Trophoblast cell (in vitro differentiated cells and primary cell): Measurements from ENCODE around the gene NT5C2.

ENCODE experiments used
- DNase-seq, 2 donors: peaks; one replicate each; pipeline ENCODE4 v3.0.0-alpha.2; 2016
- H2AFZ ChIP-seq: 2 replicates; pipeline ENCODE4 v1.6.1; 2013; ENCODE audit warnings: low read length, moderate library complexity, mild to moderate bottlenecking; ENCODE audit not compliant: insufficient read depth, poor library complexity
- H2AK5ac ChIP-seq: 2 replicates; pipeline ENCODE4 v1.6.1; 2013; ENCODE audit warnings: mild to moderate bottlenecking, low read length
- H2BK120ac ChIP-seq: 2 replicates; pipeline ENCODE4 v1.6.1; 2013; ENCODE audit warnings: low read length, mild to moderate bottlenecking, moderate library complexity; ENCODE audit not compliant: insufficient read depth, poor library complexity
- H2BK12ac ChIP-seq: 2 replicates; pipeline ENCODE4 v1.6.1; 2013; ENCODE audit warnings: mild to moderate bottlenecking, low read length, moderate library complexity
- H2BK5ac ChIP-seq: 2 replicates; pipeline ENCODE4 v1.6.1; 2013; ENCODE audit warnings: low read length, low read depth, moderate library complexity, mild to moderate bottlenecking; ENCODE audit not compliant: poor library complexity
- H3K14ac ChIP-seq: 2 replicates; pipeline ENCODE4 v1.6.1; 2013; ENCODE audit warnings: mild to moderate bottlenecking, low read length
- H3K18ac ChIP-seq: 2 replicates; pipeline ENCODE4 v1.6.1; 2013; ENCODE audit warnings: mild to moderate bottlenecking, low read length
- H3K23ac ChIP-seq: 2 replicates; pipeline ENCODE4 v1.6.1; 2013; ENCODE audit warnings: low read length
- H3K27ac ChIP-seq: 2 replicates; pipeline ENCODE4 v1.5.1; 2013; ENCODE audit warnings: low read depth, mild to moderate bottlenecking, inconsistent platforms, low read length, moderate library complexity
- H3K27me3 ChIP-seq: 2 replicates; pipeline ENCODE4 v1.6.1; 2013; ENCODE audit warnings: inconsistent platforms, mild to moderate bottlenecking, low read length, moderate library complexity; ENCODE audit not compliant: insufficient read depth
- H3K36me3 ChIP-seq, 2 experiments: 1 replicate in 1 of 2; 2 replicates in 1 of 2; pipeline ENCODE4 v1.6.1; 2013; ENCODE audit warnings: low read length in 2 of 2, mild to moderate bottlenecking in 2 of 2, moderate library complexity in 1 of 2; ENCODE audit not compliant: insufficient read depth in 2 of 2, control insufficient read depth in 1 of 2
- H3K4ac ChIP-seq: 2 replicates; pipeline ENCODE4 v1.6.1; 2013; ENCODE audit warnings: low read depth, mild to moderate bottlenecking, low read length, moderate library complexity
- H3K4me1 ChIP-seq, 2 experiments: 1 replicate in 1 of 2; 2 replicates in 1 of 2; pipeline ENCODE4 v1.6.1; 2013; ENCODE audit warnings: low read length in 2 of 2, mild to moderate bottlenecking in 2 of 2, moderate library complexity in 1 of 2; ENCODE audit not compliant: insufficient read depth in 2 of 2, control insufficient read depth in 1 of 2
- H3K4me2 ChIP-seq: 2 replicates; pipeline ENCODE4 v1.6.1; 2013; ENCODE audit warnings: inconsistent platforms, mild to moderate bottlenecking, low read length, moderate library complexity
- H3K4me3 ChIP-seq: 2 replicates; pipeline ENCODE4 v1.5.1; 2013; ENCODE audit warnings: mild to moderate bottlenecking, low read depth, low read length, inconsistent platforms
- H3K79me1 ChIP-seq: one replicate; pipeline ENCODE4 v1.6.1; 2013; ENCODE audit warnings: low read length
- H3K79me2 ChIP-seq: 2 replicates; pipeline ENCODE4 v1.6.1; 2013; ENCODE audit warnings: low read length, mild to moderate bottlenecking; ENCODE audit not compliant: control insufficient read depth, insufficient read depth, poor library complexity
- H3K9ac ChIP-seq: 2 replicates; pipeline ENCODE4 v1.6.1; 2013; ENCODE audit warnings: mild to moderate bottlenecking, low read length
- H3K9me3 ChIP-seq: 2 replicates; pipeline ENCODE4 v1.6.1; 2013; ENCODE audit warnings: low read depth, mild to moderate bottlenecking, control low read depth, inconsistent platforms, low read length; ENCODE audit not compliant: insufficient read depth
- H4K12ac ChIP-seq: 2 replicates; pipeline ENCODE4 v1.6.1; 2013; ENCODE audit warnings: low read depth, mild to moderate bottlenecking, low read length, moderate library complexity
- H4K8ac ChIP-seq: 2 replicates; pipeline ENCODE4 v1.6.1; 2013; ENCODE audit warnings: low read depth, mild to moderate bottlenecking, low read length, moderate library complexity
- H4K91ac ChIP-seq: one replicate; pipeline ENCODE4 v1.6.1; 2013; ENCODE audit warnings: low read depth, mild to moderate bottlenecking, low read length, moderate library complexity
- WGBS: extraction: QIAGEN DNeasy Blood & Tissue Kit; methylation state at CpG from one replicate; pipeline ENCODE4 v1.1.7; 2013; ENCODE audit warnings: missing lambda C conversion rate; ENCODE audit not compliant: insufficient read length, insufficient coverage; ENCODE audit errors: extremely low coverage; 5-methylcytosine and 5-hydroxymethylcytosine counted together

The NT5C2 gene

DNA sequence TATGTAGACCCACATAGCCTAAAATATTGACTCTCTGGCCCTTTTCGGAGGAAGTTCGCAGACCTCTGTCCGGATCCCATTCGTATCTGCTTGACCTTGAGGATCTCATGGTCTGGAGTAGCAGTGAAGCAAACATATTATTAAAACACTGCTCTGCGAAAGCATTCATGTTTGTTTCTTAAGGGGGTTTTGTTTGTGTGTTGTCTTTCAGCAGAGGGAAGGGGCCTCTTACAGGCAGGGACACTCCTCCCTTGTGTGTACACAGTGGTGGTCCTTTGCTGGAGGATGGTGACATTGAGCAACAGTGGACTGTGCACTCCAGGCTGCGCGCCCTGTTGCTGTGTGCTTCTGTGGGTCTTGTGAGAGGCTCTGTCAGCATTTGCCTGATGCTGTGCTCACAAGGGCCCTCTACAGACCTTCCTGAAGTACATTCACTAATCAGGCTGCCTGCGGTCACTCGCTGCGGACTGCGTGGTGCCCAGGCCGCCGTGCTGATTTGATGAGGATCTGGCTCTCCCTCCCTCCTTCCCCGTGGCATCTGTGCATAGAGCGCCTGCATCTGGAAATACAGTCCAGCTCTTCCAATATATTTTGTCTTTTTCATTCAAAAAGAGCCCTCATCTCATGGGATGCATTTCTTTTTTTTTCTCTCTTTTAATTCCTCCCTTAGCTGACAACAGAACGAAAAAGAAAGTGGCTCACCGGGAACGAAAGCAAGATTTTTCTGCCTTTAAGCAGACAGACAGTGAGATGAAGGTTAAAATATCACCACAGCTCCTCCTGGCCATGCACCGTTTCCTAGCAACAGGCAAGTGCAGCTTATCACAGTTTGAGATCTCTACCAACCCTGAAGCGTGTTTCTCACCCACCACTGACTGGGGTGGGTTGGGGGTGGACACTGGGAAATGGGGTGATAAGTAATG lies 139.2 kb downstream of the NT5C2 start:
- Histone ChIP-seq H3K27me3 (no peaks in the 10 kb centered on the region), H3K36me3 (no peaks in the 10 kb centered on the region), H2BK5ac (no peak overlapping the region), H2BK12ac (no peak overlapping the region), H3K14ac (no peak overlapping the region), H3K23ac (no peak overlapping the region), H2AK5ac (no peak overlapping the region), H3K27ac (no peak overlapping the region), H3K4ac (no peak overlapping the region), H3K79me1 (no peaks in the 10 kb centered on the region), H4K91ac (no peak overlapping the region), H3K9ac (no peak overlapping the region), H3K4me3 (no peak overlapping the region), H4K12ac (no peak overlapping the region), H4K8ac (no peak overlapping the region), H3K4me2 (no peak overlapping the region), H3K79me2 (no peaks in the 10 kb centered on the region), H3K18ac (no peak overlapping the region), H3K9me3 (peaks cover 1% of the 10 kb centered on the region), H3K4me1 (peaks cover 0 to 2% of the 10 kb centered on the region in 2 experiments), H2AFZ (no peak overlapping the region), H2BK120ac (no peak overlapping the region)
- peak; percentile 63 to 65 for DNase-seq
- WGBS: no CpG with 5 or more reads among the region's 20 CpGs

DNA sequence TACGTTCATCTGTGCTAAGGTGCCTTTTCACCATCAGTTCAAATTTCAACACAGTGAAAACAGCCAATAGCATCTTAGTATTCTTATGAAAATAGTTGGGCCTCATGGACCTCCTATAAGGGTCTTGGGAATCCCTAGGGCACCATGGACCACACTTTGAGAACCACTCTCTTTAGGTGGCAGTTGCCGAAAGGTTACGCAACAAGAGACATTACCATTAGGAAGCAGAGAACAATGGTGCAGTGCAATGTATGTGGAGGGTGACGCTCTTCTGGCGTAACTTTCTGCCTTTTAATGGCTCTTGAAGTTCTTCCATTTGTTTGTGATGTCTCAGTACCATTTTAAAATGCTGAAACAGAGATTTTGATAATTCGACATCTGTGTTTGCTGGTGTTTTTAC lies 143.8 kb downstream of the NT5C2 start:
- H2BK5ac ChIP-seq: no peak overlapping the region
- H3K27me3 ChIP-seq: no peaks in the 10 kb centered on the region
- no peak overlapping the region for H2AK5ac ChIP-seq
- no peak overlapping the region for H4K12ac ChIP-seq
- H2BK120ac ChIP-seq: no peak overlapping the region
- no peak overlapping the region for H3K18ac ChIP-seq
- H2BK12ac ChIP-seq: no peak overlapping the region
- H3K23ac ChIP-seq: no peak overlapping the region
- H3K9me3 ChIP-seq: no peaks in the 10 kb centered on the region
- no peaks in the 10 kb centered on the region for H3K79me2 ChIP-seq
- no peaks in the 10 kb centered on the region for H3K36me3 ChIP-seq
- no peaks in the 10 kb centered on the region for H3K79me1 ChIP-seq
- WGBS: no CpG with 5 or more reads among the region's 6 CpGs
- H4K91ac ChIP-seq: no peak overlapping the region
- no peak overlapping the region for H3K14ac ChIP-seq
- no peak overlapping the region for H3K4ac ChIP-seq
- no peak overlapping the region for H3K27ac ChIP-seq
- peaks cover 0 to 7% of the 10 kb centered on the region in 2 experiments for H3K4me1 ChIP-seq
- no peak overlapping the region for H3K9ac ChIP-seq
- no peak overlapping the region for H2AFZ ChIP-seq
- no peak overlapping the region for H3K4me3 ChIP-seq
- no peak overlapping the region for H4K8ac ChIP-seq
- no peak overlapping the region for H3K4me2 ChIP-seq
- no peak for DNase-seq

- Histone ChIP-seq H3K4me3 (no peak overlapping the region), H4K91ac (no peak overlapping the region), H3K9ac (no peak overlapping the region), H2BK120ac (no peak overlapping the region), H3K23ac (no peak overlapping the region), H2AFZ (no peak overlapping the region), H2BK5ac (no peak overlapping the region), H4K8ac (no peak overlapping the region), H2BK12ac (no peak overlapping the region), H3K4ac (no peak overlapping the region), H3K79me1 (no peaks in the 10 kb centered on the region), H3K79me2 (no peaks in the 10 kb centered on the region), H3K36me3 (no peaks in the 10 kb centered on the region), H3K27ac (no peak overlapping the region), H3K18ac (no peak overlapping the region), H2AK5ac (no peak overlapping the region), H3K9me3 (no peaks in the 10 kb centered on the region), H3K4me2 (no peak overlapping the region), H4K12ac (no peak overlapping the region), H3K4me1 (peaks cover 0 to 7% of the 10 kb centered on the region in 2 experiments), H3K27me3 (no peaks in the 10 kb centered on the region), H3K14ac (no peak overlapping the region)
- no peak for DNase-seq
- WGBS: no CpG with 5 or more reads among the region's 3 CpGs
Observed at GRCh38 chr10:103047381-103047780, 145.7 kb downstream of the NT5C2 start.

DNA sequence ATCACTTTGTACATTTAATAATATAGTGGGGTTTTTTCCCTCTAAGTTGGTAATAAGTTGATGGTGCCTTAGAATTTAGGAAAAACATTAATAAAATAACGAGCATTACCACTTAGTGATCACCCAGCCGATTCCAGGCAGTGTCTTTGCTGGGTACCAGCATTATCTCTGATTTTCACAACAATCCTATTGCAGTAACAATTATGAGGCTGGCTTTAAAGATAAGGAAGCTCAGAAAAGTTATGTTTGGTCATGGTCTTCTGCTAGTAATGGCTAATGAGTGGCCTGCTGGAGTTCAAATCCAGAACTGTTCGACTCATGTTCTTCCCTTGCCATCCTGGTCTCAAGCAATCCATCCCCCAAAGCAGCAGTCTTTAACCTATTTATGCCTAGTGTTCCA lies 147.1 kb downstream of the NT5C2 start:
- DNase-seq: peak in 1 of 2 donors; percentile 77
- H3K79me2 ChIP-seq: no peaks in the 10 kb centered on the region
- no peak overlapping the region for H2BK12ac ChIP-seq
- no peak overlapping the region for H3K14ac ChIP-seq
- no peak overlapping the region for H3K23ac ChIP-seq
- H4K12ac ChIP-seq: no peak overlapping the region
- peaks cover 0 to 12% of the 10 kb centered on the region in 2 experiments for H3K4me1 ChIP-seq
- no peaks in the 10 kb centered on the region for H3K79me1 ChIP-seq
- H4K91ac ChIP-seq: no peak overlapping the region
- no peak overlapping the region for H4K8ac ChIP-seq
- no peak overlapping the region for H3K4me3 ChIP-seq
- H3K4me2 ChIP-seq: no peak overlapping the region
- no peak overlapping the region for H3K4ac ChIP-seq
- no peak overlapping the region for H3K18ac ChIP-seq
- H2BK5ac ChIP-seq: no peak overlapping the region
- no peak overlapping the region for H3K27ac ChIP-seq
- H2AK5ac ChIP-seq: no peak overlapping the region
- H3K9me3 ChIP-seq: no peaks in the 10 kb centered on the region
- no CpG with 5 or more reads among the region's 3 CpGs for WGBS
- H2AFZ ChIP-seq: no peak overlapping the region
- H3K9ac ChIP-seq: no peak overlapping the region
- no peaks in the 10 kb centered on the region for H3K36me3 ChIP-seq
- no peaks in the 10 kb centered on the region for H3K27me3 ChIP-seq
- H2BK120ac ChIP-seq: no peak overlapping the region
